HG03520 (cell line): ENCODE measurements around the gene AP4E1.
"Not testable (repeated sequence)": the region's sequence is repeated elsewhere in the genome, so short reads cannot be mapped to it uniquely, and the experiment has no call there.

Experiments used
- ATAC-seq: cut with Tn5 transposase; IDR thresholded peaks from one replicate; pipeline ENCODE4 v1.9.1; 2021; ENCODE audit warnings: mild to moderate bottlenecking, moderate library complexity; ENCODE audit not compliant: unreplicated experiment

The AP4E1 gene

DNA sequence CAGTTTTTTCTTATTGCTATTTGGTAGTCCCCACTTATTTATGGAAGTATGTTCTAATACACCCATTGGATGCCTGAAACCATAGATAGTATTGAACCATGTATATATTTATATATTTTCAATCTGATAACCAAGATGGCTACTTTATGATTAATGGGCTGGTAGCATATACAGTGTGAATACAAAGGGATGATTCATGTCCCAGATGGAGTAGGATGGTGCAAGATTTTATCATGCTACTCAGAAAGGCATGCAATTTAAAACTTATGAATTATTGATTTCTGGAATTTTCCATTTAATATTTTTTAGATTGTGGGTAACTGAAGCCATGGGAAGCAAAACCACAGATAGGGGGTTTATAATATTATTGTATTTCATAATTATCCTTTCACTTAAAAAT, 35.2 kb downstream of the AP4E1 start:
- no peak for ATAC-seq

GRCh38 chr15:50944672-50945071, 36.2 kb downstream of the AP4E1 start:
- ATAC-seq: no peak

DNA sequence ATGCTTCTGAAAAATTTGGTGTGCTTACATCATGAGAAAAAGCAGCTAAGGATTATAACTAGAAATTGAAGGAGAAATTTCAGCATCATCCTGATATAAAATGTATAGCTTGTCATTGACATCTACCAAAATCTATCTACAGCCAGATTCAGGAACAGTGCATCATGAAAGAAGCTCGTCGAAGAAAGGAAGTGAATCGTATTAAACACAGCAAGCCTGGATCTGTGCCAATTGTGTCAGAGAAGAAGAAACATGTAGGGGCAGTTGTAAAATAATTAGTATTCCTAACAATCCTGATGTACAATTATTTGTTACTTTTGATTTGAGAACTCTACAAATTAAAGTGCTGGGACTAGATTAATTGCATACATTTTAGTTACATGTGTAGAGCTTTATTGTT, 37.2 kb downstream of the AP4E1 start:
- no peak for ATAC-seq

DNA sequence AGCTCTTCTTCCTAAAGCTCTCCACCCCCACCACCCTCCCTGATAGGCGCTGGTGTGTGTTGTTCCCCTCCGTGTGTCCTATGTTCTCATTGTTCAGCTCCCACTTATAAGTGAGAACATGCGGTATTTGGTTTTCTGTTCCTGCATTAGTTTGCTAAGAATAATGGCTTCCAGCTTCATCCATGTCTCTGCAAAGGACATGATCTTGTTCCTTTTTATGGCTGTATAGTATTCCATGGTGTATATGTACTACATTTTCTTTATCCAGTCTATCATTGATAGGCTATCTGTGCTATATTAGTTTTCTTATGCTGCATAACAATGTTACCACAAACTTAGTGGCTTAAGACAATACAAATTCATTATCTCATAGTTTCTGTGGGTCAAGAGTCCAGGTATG, 42.3 kb downstream of the AP4E1 start:
- ATAC-seq: not testable (repeated sequence)

- ATAC-seq: no peak
Measured at GRCh38 chr15:50953302-50953701, 44.8 kb downstream of the AP4E1 start.

DNA sequence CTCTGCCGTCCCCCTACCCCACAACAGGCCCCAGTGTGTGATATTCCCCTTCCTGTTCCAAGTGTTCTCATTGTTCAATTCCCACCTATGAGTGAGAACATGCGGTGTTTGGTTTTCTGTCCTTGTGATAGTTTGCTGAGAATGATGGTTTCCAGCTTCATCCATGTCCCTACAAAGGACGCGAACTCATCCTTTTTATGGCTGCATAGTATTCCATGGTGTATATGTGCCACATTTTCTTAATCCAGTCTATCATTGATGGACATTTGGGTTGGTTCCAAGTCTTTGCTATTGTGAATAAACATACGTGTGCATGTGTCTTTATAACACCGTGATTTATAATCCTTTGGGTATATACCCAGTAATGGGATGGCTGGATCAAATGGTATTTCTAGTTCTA, 46.4 kb downstream of the AP4E1 start:
- not testable (repeated sequence) for ATAC-seq

DNA sequence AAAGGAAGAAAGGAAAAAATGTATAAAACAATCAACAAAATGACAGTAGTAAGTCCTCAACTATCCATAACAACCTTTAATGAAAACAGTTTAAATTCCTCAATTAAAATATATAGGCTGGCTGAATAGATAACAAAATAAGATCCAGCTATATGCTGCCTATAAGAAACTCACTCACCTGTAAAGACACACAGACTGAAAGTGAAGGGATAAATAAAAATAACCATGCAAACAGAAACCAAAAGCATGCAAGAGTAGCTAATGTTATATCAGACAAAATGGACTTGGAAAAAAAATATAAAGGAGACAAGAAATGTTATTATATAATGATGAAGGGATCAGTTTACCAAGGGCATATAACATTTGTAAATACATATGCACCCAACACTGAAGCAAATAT, 51.2 kb downstream of the AP4E1 start:
- no peak for ATAC-seq

- no peak for ATAC-seq
Measured at GRCh38 chr15:50964075-50964474, 55.6 kb downstream of the AP4E1 start.

GRCh38 chr15:50968353-50968752, 59.9 kb downstream of the AP4E1 start:
- ATAC-seq: no peak

- no peak for ATAC-seq
Measured at GRCh38 chr15:50970524-50970923, 62.0 kb downstream of the AP4E1 start.

DNA sequence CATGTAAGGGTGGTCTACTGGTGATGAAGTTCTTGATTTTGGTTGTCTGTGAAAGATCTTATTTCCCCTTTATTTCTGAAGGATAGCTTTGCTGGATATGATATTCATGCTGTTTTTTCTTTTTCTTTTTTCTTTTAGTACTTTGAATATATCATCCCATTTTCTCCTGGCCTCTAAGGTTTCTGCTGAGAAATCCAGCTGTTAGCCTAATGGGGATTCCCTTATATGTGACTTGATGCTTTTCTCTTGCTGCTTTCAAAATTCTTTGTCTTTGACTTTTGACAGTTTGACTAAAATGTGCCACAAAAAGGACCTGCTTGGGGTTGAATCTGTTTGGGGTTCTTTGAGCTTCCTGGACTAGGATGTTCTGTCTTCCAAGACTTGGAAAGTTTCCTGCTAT, 62.6 kb downstream of the AP4E1 start:
- no peak for ATAC-seq

DNA sequence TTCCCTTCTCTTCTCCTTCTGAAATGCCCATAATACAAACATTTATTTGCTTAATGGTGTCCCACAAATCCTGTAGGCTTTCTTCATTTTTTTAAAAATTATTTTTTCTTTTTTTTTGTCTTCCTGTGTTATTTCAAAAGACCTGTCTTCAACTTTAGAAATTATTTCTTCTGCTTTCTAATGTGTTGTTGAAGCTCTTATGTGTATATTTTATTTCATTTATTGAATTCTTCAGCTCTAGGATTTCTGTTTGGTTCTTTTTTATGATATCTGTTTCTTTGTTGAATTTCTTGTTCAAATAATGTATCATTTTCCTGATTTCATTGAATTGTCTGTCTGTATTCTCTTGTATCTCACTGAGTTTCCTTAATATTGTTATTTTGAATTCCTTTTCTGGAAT, 63.1 kb downstream of the AP4E1 start:
- ATAC-seq: no peak

- no peak for ATAC-seq
Measured at GRCh38 chr15:50973605-50974004, 65.1 kb downstream of the AP4E1 start.

- no peak for ATAC-seq
Measured at GRCh38 chr15:50977162-50977561, 68.7 kb downstream of the AP4E1 start.

- ATAC-seq: no peak
Measured at GRCh38 chr15:50978580-50978979, 70.1 kb downstream of the AP4E1 start.

GRCh38 chr15:50979041-50979440, 70.6 kb downstream of the AP4E1 start:
- ATAC-seq: no peak

- no peak for ATAC-seq
Measured at GRCh38 chr15:50993598-50993997, 85.1 kb downstream of the AP4E1 start.

- no peak for ATAC-seq
Measured at GRCh38 chr15:50996641-50997040, 88.2 kb downstream of the AP4E1 start.

DNA sequence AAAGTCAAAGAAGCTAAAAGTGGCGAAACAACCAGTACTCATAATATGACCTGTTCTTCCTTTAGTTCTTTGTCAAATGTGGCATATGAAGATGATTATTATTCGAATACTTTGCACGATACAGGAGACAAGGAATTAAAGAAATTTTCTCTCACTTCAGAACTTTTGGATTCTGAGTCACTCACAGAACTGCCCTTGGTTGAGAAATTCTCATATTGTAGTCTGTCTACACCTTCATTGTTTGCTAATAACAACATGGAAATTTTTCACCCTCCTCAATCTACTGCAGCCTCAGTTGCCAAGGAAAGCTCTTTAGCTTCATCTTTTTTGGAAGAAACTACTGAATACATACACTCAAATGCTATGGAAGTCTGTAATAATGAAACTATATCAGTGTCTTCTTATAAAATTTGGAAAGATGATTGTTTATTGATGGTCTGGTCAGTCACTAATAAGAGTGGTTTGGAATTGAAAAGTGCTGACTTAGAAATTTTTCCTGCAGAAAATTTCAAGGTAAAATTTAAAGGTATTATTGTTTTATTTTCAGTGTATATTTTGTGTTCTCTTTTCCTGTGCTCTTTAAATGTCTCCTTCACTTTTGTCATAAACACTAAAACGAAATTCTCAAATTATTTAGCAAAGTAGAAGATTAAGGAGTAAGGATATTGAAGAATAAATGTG, 89.0 kb downstream of the AP4E1 start:
- no peak for ATAC-seq

GRCh38 chr15:51004103-51004551, 95.6 kb downstream of the AP4E1 start:
- no peak for ATAC-seq

- ATAC-seq: no peak
Measured at GRCh38 chr15:51006336-51006985, 98.0 kb downstream of the AP4E1 start.

GRCh38 chr15:51007131-51007666, 98.7 kb downstream of the AP4E1 start:
- no peak for ATAC-seq
